Measurements from ENCODE around the gene SPX. TPM values are rescaled to one million over a fixed set of nuclear protein-coding genes. Genes with fewer than 3 reads are reported as not detected.

SPX gene
- total and polyA plus RNA-seq, 4 experiments from 2014 or later, result 0.49 to 0.78 (median 0.63) TPM; not detected in 1

- Histone ChIP-seq H3K4me1 (ENCODE audit: insufficient read depth, low read length) (no peaks in the 10 kb centered on the region), H3K9me3 (ENCODE audit: control insufficient read depth in 1 of 2, low read length in 2 of 2) (no peaks in the 10 kb centered on the region), H3K4me3 (ENCODE audit: low read length in 2 of 2) (no peak overlapping the region), H3K36me3 (ENCODE audit: insufficient read depth, low read length) (no peaks in the 10 kb centered on the region), H3K27me3 (ENCODE audit: insufficient read depth, low read length) (no peaks in the 10 kb centered on the region), H3K27ac (ENCODE audit: low read depth, low read length) (no peak overlapping the region)
- Mint-ChIP-seq H3K4me3 (no peak overlapping the region), H3K9me3 (peaks cover 0 to 2% (median 0%) of the 10 kb centered on the region in 8 donors), H3K27me3 (peaks cover 3% of the 10 kb centered on the region in 2 donors), H3K36me3 (no peaks in the 10 kb centered on the region), H3K4me1 (no peaks in the 10 kb centered on the region), H3K27ac (no peak overlapping the region)
- no peak for DNase-seq
- intact Hi-C loops (cut with micrococcal nuclease), result no loop called here
- ChIA-PET CTCF (ENCODE audit: partially characterized antibody) (no interaction called here), POLR2A (ENCODE audit: partially characterized antibody) (no interaction called here)
Measured at GRCh38 chr12:21543151-21543550, 17.1 kb downstream of the SPX start.

- Histone ChIP-seq H3K27me3 (ENCODE audit: insufficient read depth, low read length) (no peaks in the 10 kb centered on the region), H3K27ac (ENCODE audit: low read depth, low read length) (no peak overlapping the region), H3K9me3 (ENCODE audit: control insufficient read depth in 1 of 2, low read length in 2 of 2) (no peaks in the 10 kb centered on the region), H3K4me1 (ENCODE audit: insufficient read depth, low read length) (no peaks in the 10 kb centered on the region), H3K4me3 (ENCODE audit: low read length in 2 of 2) (no peak overlapping the region), H3K36me3 (ENCODE audit: insufficient read depth, low read length) (no peaks in the 10 kb centered on the region)
- ChIA-PET POLR2A (ENCODE audit: partially characterized antibody) (no interaction called here), CTCF (ENCODE audit: partially characterized antibody) (no interaction called here)
- intact Hi-C loops (cut with micrococcal nuclease), result no loop called here
- Mint-ChIP-seq H3K4me1 (no peaks in the 10 kb centered on the region), H3K9me3 (peaks cover 0 to 2% (median 0%) of the 10 kb centered on the region in 8 donors), H3K27ac (no peak overlapping the region), H3K36me3 (no peaks in the 10 kb centered on the region), H3K4me3 (no peak overlapping the region), H3K27me3 (peaks cover 3% of the 10 kb centered on the region in 2 donors)
- DNase-seq, result no peak
Measured at GRCh38 chr12:21545557-21545956, 19.5 kb downstream of the SPX start.

- CTCF ChIA-PET (ENCODE audit: partially characterized antibody), result no interaction called here
Measured at GRCh38 chr12:21546716-21547115, 20.6 kb downstream of the SPX start.

DNA sequence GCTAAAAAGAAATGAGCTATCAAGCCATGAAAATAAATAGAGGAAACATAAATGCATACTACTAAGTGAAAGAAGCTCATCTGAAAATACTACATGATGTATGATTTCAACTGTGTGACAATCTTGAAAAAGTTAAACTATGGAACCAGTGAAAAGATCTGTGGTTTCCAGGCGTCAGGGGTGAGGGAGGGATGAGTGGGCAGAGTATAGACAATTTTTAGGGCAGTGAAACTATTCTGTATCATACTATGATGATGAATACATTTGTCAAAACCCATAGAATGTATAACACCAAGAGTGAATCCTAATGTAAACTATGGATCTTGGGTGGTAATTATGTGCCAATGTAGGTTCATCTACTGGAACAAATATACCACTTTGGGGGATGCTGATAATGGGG lies 21.3 kb downstream of the SPX start:
- no peaks in the 10 kb centered on the region for H3K36me3 ChIP-seq (ENCODE audit: insufficient read depth, low read length)
- H3K4me3 ChIP-seq (ENCODE audit: low read length in 2 of 2), result no peak overlapping the region
- intact Hi-C loops (cut with micrococcal nuclease), result no loop called here
- no peak overlapping the region for H3K27ac Mint-ChIP-seq
- no peaks in the 10 kb centered on the region for H3K4me1 Mint-ChIP-seq
- peaks cover 0 to 2% (median 0%) of the 10 kb centered on the region in 8 donors for H3K9me3 Mint-ChIP-seq
- H3K27ac ChIP-seq (ENCODE audit: low read depth, low read length), result no peak overlapping the region
- no peak overlapping the region for H3K4me3 Mint-ChIP-seq
- H3K36me3 Mint-ChIP-seq, result no peaks in the 10 kb centered on the region
- ChIA-PET CTCF (ENCODE audit: partially characterized antibody) (no interaction called here), POLR2A (ENCODE audit: partially characterized antibody) (no interaction called here)
- H3K9me3 ChIP-seq (ENCODE audit: control insufficient read depth in 1 of 2, low read length in 2 of 2), result no peaks in the 10 kb centered on the region
- H3K27me3 ChIP-seq (ENCODE audit: insufficient read depth, low read length), result no peaks in the 10 kb centered on the region
- H3K27me3 Mint-ChIP-seq, result peaks cover 1 to 3% of the 10 kb centered on the region in 2 donors
- no peaks in the 10 kb centered on the region for H3K4me1 ChIP-seq (ENCODE audit: insufficient read depth, low read length)
- DNase-seq, result no peak

More at GRCh38 chr12:21546716-21547115, 20.6 kb downstream of the SPX start:
- no peaks in the 10 kb centered on the region for H3K9me3 ChIP-seq (ENCODE audit: control insufficient read depth in 1 of 2, low read length in 2 of 2)
- peaks cover 0 to 2% (median 0%) of the 10 kb centered on the region in 8 donors for H3K9me3 Mint-ChIP-seq
- intact Hi-C loops (cut with micrococcal nuclease), result no loop called here
- no peaks in the 10 kb centered on the region for H3K36me3 Mint-ChIP-seq
- H3K4me3 Mint-ChIP-seq, result no peak overlapping the region
- no peaks in the 10 kb centered on the region for H3K27me3 ChIP-seq (ENCODE audit: insufficient read depth, low read length)
- peaks cover 3% of the 10 kb centered on the region in 2 donors for H3K27me3 Mint-ChIP-seq
- no peak overlapping the region for H3K27ac Mint-ChIP-seq
- no peak for DNase-seq
- no peaks in the 10 kb centered on the region for H3K4me1 Mint-ChIP-seq
- POLR2A ChIA-PET (ENCODE audit: partially characterized antibody), result no interaction called here
- H3K36me3 ChIP-seq (ENCODE audit: insufficient read depth, low read length), result no peaks in the 10 kb centered on the region
- no peak overlapping the region for H3K27ac ChIP-seq (ENCODE audit: low read depth, low read length)
- no peaks in the 10 kb centered on the region for H3K4me1 ChIP-seq (ENCODE audit: insufficient read depth, low read length)
- no peak overlapping the region for H3K4me3 ChIP-seq (ENCODE audit: low read length in 2 of 2)

DNA sequence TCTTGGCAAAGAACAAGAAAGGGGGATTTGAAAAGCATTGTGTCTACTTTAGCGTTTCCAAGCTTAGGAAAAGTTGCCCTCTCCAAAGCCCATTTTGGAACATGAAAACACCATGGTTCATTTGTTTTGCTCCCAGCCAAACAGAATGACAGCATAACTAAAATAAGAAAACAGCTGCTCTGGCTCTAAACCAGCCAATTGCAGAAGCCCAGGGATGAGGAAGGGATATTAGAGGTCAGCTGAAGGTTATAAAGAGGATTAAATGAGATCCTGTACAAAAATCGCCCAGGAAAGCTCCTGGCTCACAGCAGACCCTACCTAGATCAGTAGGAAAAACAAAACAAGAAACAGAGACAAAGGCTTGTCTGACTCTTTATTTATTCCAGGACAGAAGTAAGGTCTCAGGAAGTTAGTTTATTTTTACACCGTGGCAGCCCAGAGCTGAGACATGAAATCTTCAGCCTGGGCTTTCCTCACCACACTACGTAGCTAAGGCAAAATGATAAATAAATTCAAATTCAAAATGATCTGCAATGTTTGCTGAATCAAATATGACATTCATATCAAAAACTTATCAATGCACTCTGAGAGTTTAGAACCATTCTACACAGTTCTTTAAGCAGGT lies 25.9 kb downstream of the SPX start:
- Histone ChIP-seq H3K4me3 (ENCODE audit: low read length in 2 of 2) (no peak overlapping the region), H3K9me3 (ENCODE audit: control insufficient read depth in 1 of 2, low read length in 2 of 2) (no peaks in the 10 kb centered on the region), H3K27me3 (ENCODE audit: insufficient read depth, low read length) (no peaks in the 10 kb centered on the region), H3K36me3 (ENCODE audit: insufficient read depth, low read length) (no peaks in the 10 kb centered on the region), H3K27ac (ENCODE audit: low read depth, low read length) (no peak overlapping the region), H3K4me1 (ENCODE audit: insufficient read depth, low read length) (no peaks in the 10 kb centered on the region)
- Mint-ChIP-seq H3K36me3 (no peaks in the 10 kb centered on the region), H3K4me3 (no peak overlapping the region), H3K27ac (no peak overlapping the region), H3K9me3 (peaks cover 0 to 2% (median 0%) of the 10 kb centered on the region in 8 donors), H3K27me3 (no peaks in the 10 kb centered on the region), H3K4me1 (no peaks in the 10 kb centered on the region)
- POLR2A ChIA-PET (ENCODE audit: partially characterized antibody), result no interaction called here
- no peak for DNase-seq
- intact Hi-C loops (cut with micrococcal nuclease), result no loop called here
- CTCF ChIA-PET (ENCODE audit: partially characterized antibody), result interaction anchor here (1.6 kb wide), 1 partner anchor 10 kb away, joined by 4 read pairs; no protein-coding TSS in a partner anchor

DNA sequence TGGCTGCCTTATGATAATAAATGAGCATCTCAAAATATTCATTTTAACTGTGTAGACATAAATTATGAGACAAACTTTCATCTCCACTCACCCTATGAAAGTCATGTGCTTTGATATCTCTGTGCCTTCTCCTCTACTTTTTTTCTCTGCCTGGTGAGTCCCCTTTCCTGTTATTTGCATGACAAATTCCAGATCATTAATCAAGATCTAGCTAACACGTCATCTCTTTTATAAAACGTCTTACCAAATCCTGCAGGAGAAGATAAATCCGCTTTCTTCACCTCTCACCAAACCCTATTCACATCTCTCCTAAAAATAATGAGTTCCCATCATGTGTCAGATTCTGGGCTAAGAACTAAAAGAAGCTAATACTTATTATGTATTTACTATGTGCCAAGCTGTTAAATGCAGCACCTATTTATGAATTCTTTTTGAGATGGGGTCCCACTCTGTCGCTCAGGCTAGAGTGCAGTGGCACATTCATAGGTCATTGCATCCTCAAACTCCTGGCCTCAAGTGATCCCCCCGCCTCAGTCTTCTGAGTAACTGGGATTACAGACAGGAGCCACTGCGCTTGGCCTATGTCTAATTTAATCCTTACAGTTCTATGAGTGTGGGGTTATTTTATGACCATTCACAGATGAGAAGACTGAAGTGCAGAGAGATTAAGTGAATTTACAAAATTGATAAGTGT lies 26.7 kb downstream of the SPX start:
- H3K27me3 ChIP-seq (ENCODE audit: insufficient read depth, low read length), result no peaks in the 10 kb centered on the region
- no peak overlapping the region for H3K4me3 Mint-ChIP-seq
- no peaks in the 10 kb centered on the region for H3K36me3 ChIP-seq (ENCODE audit: insufficient read depth, low read length)
- no peak overlapping the region for H3K27ac ChIP-seq (ENCODE audit: low read depth, low read length)
- POLR2A ChIA-PET (ENCODE audit: partially characterized antibody), result no interaction called here
- H3K4me3 ChIP-seq (ENCODE audit: low read length in 2 of 2), result no peak overlapping the region
- no peaks in the 10 kb centered on the region for H3K4me1 Mint-ChIP-seq
- H3K9me3 Mint-ChIP-seq, result peaks cover 0 to 2% (median 0%) of the 10 kb centered on the region in 8 donors
- intact Hi-C loops (cut with micrococcal nuclease), result no loop called here
- CTCF ChIA-PET (ENCODE audit: partially characterized antibody), result interaction anchor here (1.6 kb wide), 1 partner anchor 11 kb away, joined by 4 read pairs; no protein-coding TSS in a partner anchor
- H3K4me1 ChIP-seq (ENCODE audit: insufficient read depth, low read length), result no peaks in the 10 kb centered on the region
- H3K9me3 ChIP-seq (ENCODE audit: control insufficient read depth in 1 of 2, low read length in 2 of 2), result no peaks in the 10 kb centered on the region
- DNase-seq, result no peak
- peak overlapping the region in 1 of 7 donors; percentile 22 for H3K27ac Mint-ChIP-seq
- H3K27me3 Mint-ChIP-seq, result no peaks in the 10 kb centered on the region
- H3K36me3 Mint-ChIP-seq, result no peaks in the 10 kb centered on the region

DNA sequence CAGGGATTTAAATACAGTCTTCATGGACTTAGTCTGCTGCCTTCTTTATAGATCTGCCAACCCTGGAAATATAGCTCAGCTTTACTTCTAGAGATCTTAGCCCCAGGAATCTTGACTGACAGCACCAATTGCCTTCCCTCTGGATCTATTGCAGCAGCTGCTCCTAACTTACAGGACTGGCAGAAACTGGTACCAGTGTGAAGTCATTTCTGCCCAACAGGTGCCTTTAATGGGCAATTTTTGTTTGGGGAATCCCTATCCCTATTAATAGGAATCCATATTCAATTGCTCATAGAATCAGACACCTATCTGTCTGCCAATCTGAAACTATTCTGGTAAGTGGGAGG lies 27.2 kb downstream of the SPX start:
- no peaks in the 10 kb centered on the region for H3K36me3 Mint-ChIP-seq
- intact Hi-C loops (cut with micrococcal nuclease), result no loop called here
- no peaks in the 10 kb centered on the region for H3K27me3 Mint-ChIP-seq
- Histone ChIP-seq H3K9me3 (ENCODE audit: control insufficient read depth in 1 of 2, low read length in 2 of 2) (no peaks in the 10 kb centered on the region), H3K27me3 (ENCODE audit: insufficient read depth, low read length) (no peaks in the 10 kb centered on the region), H3K36me3 (ENCODE audit: insufficient read depth, low read length) (no peaks in the 10 kb centered on the region), H3K4me3 (ENCODE audit: low read length in 2 of 2) (no peak overlapping the region), H3K27ac (ENCODE audit: low read depth, low read length) (no peak overlapping the region), H3K4me1 (ENCODE audit: insufficient read depth, low read length) (no peaks in the 10 kb centered on the region)
- peaks cover 0 to 2% (median 0%) of the 10 kb centered on the region in 8 donors for H3K9me3 Mint-ChIP-seq
- no peak overlapping the region for H3K27ac Mint-ChIP-seq
- ChIA-PET CTCF (ENCODE audit: partially characterized antibody) (no interaction called here), POLR2A (ENCODE audit: partially characterized antibody) (no interaction called here)
- no peak for DNase-seq
- no peaks in the 10 kb centered on the region for H3K4me1 Mint-ChIP-seq
- no peak overlapping the region for H3K4me3 Mint-ChIP-seq
